CD14-positive monocyte (primary cell): ENCODE results near the gene PPARG. TPM values are rescaled to one million over a fixed set of nuclear protein-coding genes. Genes with fewer than 3 reads are reported as not detected.

Source experiments
- DNase-seq, 3 donors: peaks; one replicate each; pipeline ENCODE4 v3.0.0-alpha.2; 2011 to 2022
- H2AFZ ChIP-seq: 2 replicates; pipeline ENCODE4 v1.6.0; 2012; ENCODE audit warnings: mild to moderate bottlenecking, low read depth, low read length, inconsistent platforms; ENCODE audit not compliant: insufficient read depth, poor library complexity, severe bottlenecking
- H3K27ac ChIP-seq, 2 donors: 1 replicate in 1 of 2; 2 replicates in 1 of 2; pipeline ENCODE4 v1.5.1; 2012 to 2013; ENCODE audit warnings: low read length in 2 of 2, control low read depth in 1 of 2, inconsistent platforms in 1 of 2, low read depth in 1 of 2, mild to moderate bottlenecking in 1 of 2
- H3K27me3 ChIP-seq, 2 donors: one replicate each; pipeline versions ENCODE4 v1.6.0 to v1.6.1; 2011 to 2013; ENCODE audit warnings: low read length in 2 of 2; ENCODE audit not compliant: control insufficient read depth in 2 of 2, insufficient read depth in 2 of 2
- H3K36me3 ChIP-seq, 2 donors: replicated peaks in 1 of 2; 1 replicate in 1 of 2; 2 replicates in 1 of 2; pipeline versions ENCODE4 v1.5.1 to v1.6.1; 2012 to 2013; ENCODE audit warnings: low read length in 2 of 2, control low read depth in 1 of 2, inconsistent platforms in 1 of 2, mild to moderate bottlenecking in 1 of 2; ENCODE audit not compliant: insufficient read depth in 2 of 2, control insufficient read depth in 1 of 2
- H3K4me1 ChIP-seq, 2 donors: 1 replicate in 1 of 2; 2 replicates in 1 of 2; pipeline versions ENCODE4 v1.5.1 to v1.6.1; 2012 to 2013; ENCODE audit warnings: low read length in 2 of 2, control low read depth in 1 of 2, inconsistent platforms in 1 of 2, mild to moderate bottlenecking in 1 of 2, moderate library complexity in 1 of 2; ENCODE audit not compliant: insufficient read depth in 2 of 2, control insufficient read depth in 1 of 2
- H3K4me2 ChIP-seq: replicated peaks from 2 replicates; pipeline ENCODE3; 2012; ENCODE audit warnings: low read length, moderate library complexity, mild to moderate bottlenecking; ENCODE audit not compliant: poor library complexity, severe bottlenecking; ENCODE audit errors: extremely low read depth
- H3K4me3 ChIP-seq, 3 experiments: fragments of 200-600 bp in 1 of 3; sonication (generic) in 1 of 3; replicated peaks in 1 of 3; 1 replicate in 2 of 3; 2 replicates in 1 of 3; pipeline ENCODE4 v1.5.1; 2011 to 2013; ENCODE audit warnings: low read length in 3 of 3, mild to moderate bottlenecking in 3 of 3, control low read depth in 2 of 3, low read depth in 2 of 3, inconsistent platforms in 1 of 3, moderate library complexity in 1 of 3
- H3K79me2 ChIP-seq: 2 replicates; pipeline ENCODE4 v1.6.0; 2012; ENCODE audit warnings: mild to moderate bottlenecking, control low read depth, inconsistent platforms, low read length, moderate library complexity; ENCODE audit not compliant: insufficient read depth
- H3K9ac ChIP-seq: 2 replicates; pipeline ENCODE4 v1.6.0; 2017; ENCODE audit warnings: low read length, mild to moderate bottlenecking; ENCODE audit not compliant: insufficient read depth, poor library complexity, severe bottlenecking
- H3K9me3 ChIP-seq, 2 donors: replicated peaks in 1 of 2; 1 replicate in 1 of 2; 2 replicates in 1 of 2; pipeline versions ENCODE4 v1.5.1 to v1.6.1; 2012 to 2013; ENCODE audit warnings: low read length in 2 of 2, control low read depth in 1 of 2; ENCODE audit not compliant: control insufficient read depth in 1 of 2, insufficient read depth in 1 of 2
- H4K20me1 ChIP-seq: 2 replicates; pipeline ENCODE4 v1.6.0; 2012; ENCODE audit warnings: mild to moderate bottlenecking, low read length, control low read depth, moderate library complexity; ENCODE audit not compliant: insufficient read depth
- H3K27ac Mint-ChIP-seq, 7 donors: one replicate each; pipeline ENCODE4 v1.8.0; 2020; ENCODE audit warnings: mild to moderate bottlenecking in 7 of 7, mixed read lengths in 7 of 7, moderate library complexity in 6 of 7, inconsistent platforms in 2 of 7
- H3K27me3 Mint-ChIP-seq, 3 donors: one replicate each; pipeline ENCODE4 v1.8.0; 2021 to 2022; ENCODE audit warnings: low read depth in 3 of 3, mild to moderate bottlenecking in 3 of 3, mixed read lengths in 3 of 3, moderate library complexity in 3 of 3, inconsistent platforms in 1 of 3
- H3K36me3 Mint-ChIP-seq, 2 donors: one replicate each; pipeline ENCODE4 v1.8.0; 2020; ENCODE audit warnings: mixed read lengths in 2 of 2, inconsistent platforms in 1 of 2, mild to moderate bottlenecking in 1 of 2
- H3K4me1 Mint-ChIP-seq: one replicate; pipeline ENCODE4 v1.8.0; 2020; ENCODE audit warnings: mild to moderate bottlenecking, mixed read lengths
- H3K4me3 Mint-ChIP-seq, 2 donors: one replicate each; pipeline ENCODE4 v1.8.0; 2020; ENCODE audit warnings: mild to moderate bottlenecking in 2 of 2, mixed read lengths in 2 of 2, moderate library complexity in 1 of 2
- H3K9me3 Mint-ChIP-seq, 7 donors: one replicate each; pipeline ENCODE4 v1.8.0; 2020 to 2022; ENCODE audit warnings: mixed read lengths in 7 of 7, mild to moderate bottlenecking in 6 of 7, moderate library complexity in 6 of 7, inconsistent platforms in 2 of 7
- WGBS: methylation state at CpG from one replicate; pipeline ENCODE4 v1.1.5; 2013; ENCODE audit warnings: missing lambda C conversion rate; ENCODE audit not compliant: insufficient coverage; 5-methylcytosine and 5-hydroxymethylcytosine counted together
- intact Hi-C, 2 donors: fragments of 100-400 bp; cut with micrococcal nuclease; formaldehyde crosslinking; loops; one replicate each; pipeline versions ENCODE4 v1.15.0 to v1.15.1; 2023
- polyA plus RNA-seq, 3 donors: library from polyadenylated mRNA; depleted of rRNA in 1 of 3; unstranded in 2 of 3; stranded (reverse) in 1 of 3; fragments of 300-500 nt in 2 of 3; fragments of >200 nt in 1 of 3; fragmentation: Illumina TruSeq in 2 of 3; gene quantifications; 1 replicate in 2 of 3; 2 replicates in 1 of 3; pipeline ENCODE4 v1.2.3, GENCODE V29; 2012 to 2021
- TF ChIP-seq, protein P1 (sequence below): fragments of 200-600 bp; IDR thresholded peaks from one replicate; pipeline ENCODE4 v1.8.0; 2022; ENCODE audit warnings: antibody characterized with exemption, mild to moderate bottlenecking

PPARG gene
- polyA plus RNA-seq, 3 donors, result 0.56 to 2.0 (median 0.97) TPM

DNA sequence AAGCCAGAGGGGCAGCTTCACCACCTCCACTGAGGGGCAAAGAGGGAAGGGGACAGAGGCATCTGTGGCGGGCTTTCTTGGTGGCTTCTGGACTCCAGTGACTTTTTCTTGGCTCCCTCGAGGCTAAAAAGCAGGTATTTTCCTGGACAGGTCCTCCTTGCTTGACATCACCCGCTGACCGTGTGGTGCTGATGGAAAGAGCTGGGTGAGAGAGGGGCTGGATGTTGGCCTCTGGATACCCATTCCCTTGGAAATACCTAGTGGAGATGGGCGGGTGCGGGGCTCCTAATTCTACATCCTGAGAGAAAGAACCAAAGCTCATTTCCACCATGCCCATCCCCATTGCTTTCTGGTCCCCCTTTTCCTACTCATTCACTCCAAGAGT is 148.3 kb downstream of the PPARG start:
- H3K27me3 Mint-ChIP-seq, result peaks cover 4 to 14% (median 8%) of the 10 kb centered on the region in 3 donors
- no peaks in the 10 kb centered on the region for H3K27me3 ChIP-seq
- H3K27ac Mint-ChIP-seq, result no peak overlapping the region
- peaks cover 0 to 3% of the 10 kb centered on the region in 2 donors for H3K36me3 Mint-ChIP-seq
- no peaks in the 10 kb centered on the region for H3K79me2 ChIP-seq
- no peak overlapping the region for H3K4me3 Mint-ChIP-seq
- peaks cover 0 to 3% (median 0%) of the 10 kb centered on the region in 7 donors for H3K9me3 Mint-ChIP-seq
- no peaks in the 10 kb centered on the region for H3K4me1 ChIP-seq
- TF ChIP-seq, protein P1, sequence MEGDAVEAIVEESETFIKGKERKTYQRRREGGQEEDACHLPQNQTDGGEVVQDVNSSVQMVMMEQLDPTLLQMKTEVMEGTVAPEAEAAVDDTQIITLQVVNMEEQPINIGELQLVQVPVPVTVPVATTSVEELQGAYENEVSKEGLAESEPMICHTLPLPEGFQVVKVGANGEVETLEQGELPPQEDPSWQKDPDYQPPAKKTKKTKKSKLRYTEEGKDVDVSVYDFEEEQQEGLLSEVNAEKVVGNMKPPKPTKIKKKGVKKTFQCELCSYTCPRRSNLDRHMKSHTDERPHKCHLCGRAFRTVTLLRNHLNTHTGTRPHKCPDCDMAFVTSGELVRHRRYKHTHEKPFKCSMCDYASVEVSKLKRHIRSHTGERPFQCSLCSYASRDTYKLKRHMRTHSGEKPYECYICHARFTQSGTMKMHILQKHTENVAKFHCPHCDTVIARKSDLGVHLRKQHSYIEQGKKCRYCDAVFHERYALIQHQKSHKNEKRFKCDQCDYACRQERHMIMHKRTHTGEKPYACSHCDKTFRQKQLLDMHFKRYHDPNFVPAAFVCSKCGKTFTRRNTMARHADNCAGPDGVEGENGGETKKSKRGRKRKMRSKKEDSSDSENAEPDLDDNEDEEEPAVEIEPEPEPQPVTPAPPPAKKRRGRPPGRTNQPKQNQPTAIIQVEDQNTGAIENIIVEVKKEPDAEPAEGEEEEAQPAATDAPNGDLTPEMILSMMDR, result no peak
- H3K9me3 ChIP-seq, result no peaks in the 10 kb centered on the region
- intact Hi-C loops, result no loop called here
- no peak overlapping the region for H3K4me2 ChIP-seq
- no peaks in the 10 kb centered on the region for H4K20me1 ChIP-seq
- H3K4me3 ChIP-seq, result no peak overlapping the region
- H2AFZ ChIP-seq, result no peak overlapping the region
- no peak for DNase-seq
- no peaks in the 10 kb centered on the region for H3K4me1 Mint-ChIP-seq
- H3K27ac ChIP-seq, result no peak overlapping the region
- no peaks in the 10 kb centered on the region for H3K36me3 ChIP-seq
- no peak overlapping the region for H3K9ac ChIP-seq
- WGBS, result 93% methylated on average over 3 of the region's 6 CpGs

- TF ChIP-seq, protein P1, result no peak
- Histone ChIP-seq H3K79me2 (no peaks in the 10 kb centered on the region), H3K9me3 (no peaks in the 10 kb centered on the region), H3K4me3 (no peak overlapping the region), H3K27ac (no peak overlapping the region), H3K4me2 (no peak overlapping the region), H3K9ac (no peak overlapping the region), H3K36me3 (no peaks in the 10 kb centered on the region), H2AFZ (no peak overlapping the region), H4K20me1 (no peaks in the 10 kb centered on the region), H3K27me3 (peaks cover 0 to 3% of the 10 kb centered on the region in 2 donors), H3K4me1 (no peaks in the 10 kb centered on the region)
- WGBS, result 94% methylated on average over 12 of the region's 13 CpGs
- peaks cover 4 to 19% (median 11%) of the 10 kb centered on the region in 3 donors for H3K27me3 Mint-ChIP-seq
- no peaks in the 10 kb centered on the region for H3K4me1 Mint-ChIP-seq
- DNase-seq, result no peak
- intact Hi-C loops, result no loop called here
- H3K4me3 Mint-ChIP-seq, result no peak overlapping the region
- no peak overlapping the region for H3K27ac Mint-ChIP-seq
- peaks cover 0 to 3% of the 10 kb centered on the region in 2 donors for H3K36me3 Mint-ChIP-seq
- peaks cover 0 to 3% (median 0%) of the 10 kb centered on the region in 7 donors for H3K9me3 Mint-ChIP-seq
These were observed 149.0 kb downstream of the PPARG start for GRCh38 chr3:12437861-12438260.
